Measurements from ENCODE around the gene USP19.
A peak's percentile ranks its signal among the peaks of the same experiment; 100 is the strongest.

USP19 gene, protein sequence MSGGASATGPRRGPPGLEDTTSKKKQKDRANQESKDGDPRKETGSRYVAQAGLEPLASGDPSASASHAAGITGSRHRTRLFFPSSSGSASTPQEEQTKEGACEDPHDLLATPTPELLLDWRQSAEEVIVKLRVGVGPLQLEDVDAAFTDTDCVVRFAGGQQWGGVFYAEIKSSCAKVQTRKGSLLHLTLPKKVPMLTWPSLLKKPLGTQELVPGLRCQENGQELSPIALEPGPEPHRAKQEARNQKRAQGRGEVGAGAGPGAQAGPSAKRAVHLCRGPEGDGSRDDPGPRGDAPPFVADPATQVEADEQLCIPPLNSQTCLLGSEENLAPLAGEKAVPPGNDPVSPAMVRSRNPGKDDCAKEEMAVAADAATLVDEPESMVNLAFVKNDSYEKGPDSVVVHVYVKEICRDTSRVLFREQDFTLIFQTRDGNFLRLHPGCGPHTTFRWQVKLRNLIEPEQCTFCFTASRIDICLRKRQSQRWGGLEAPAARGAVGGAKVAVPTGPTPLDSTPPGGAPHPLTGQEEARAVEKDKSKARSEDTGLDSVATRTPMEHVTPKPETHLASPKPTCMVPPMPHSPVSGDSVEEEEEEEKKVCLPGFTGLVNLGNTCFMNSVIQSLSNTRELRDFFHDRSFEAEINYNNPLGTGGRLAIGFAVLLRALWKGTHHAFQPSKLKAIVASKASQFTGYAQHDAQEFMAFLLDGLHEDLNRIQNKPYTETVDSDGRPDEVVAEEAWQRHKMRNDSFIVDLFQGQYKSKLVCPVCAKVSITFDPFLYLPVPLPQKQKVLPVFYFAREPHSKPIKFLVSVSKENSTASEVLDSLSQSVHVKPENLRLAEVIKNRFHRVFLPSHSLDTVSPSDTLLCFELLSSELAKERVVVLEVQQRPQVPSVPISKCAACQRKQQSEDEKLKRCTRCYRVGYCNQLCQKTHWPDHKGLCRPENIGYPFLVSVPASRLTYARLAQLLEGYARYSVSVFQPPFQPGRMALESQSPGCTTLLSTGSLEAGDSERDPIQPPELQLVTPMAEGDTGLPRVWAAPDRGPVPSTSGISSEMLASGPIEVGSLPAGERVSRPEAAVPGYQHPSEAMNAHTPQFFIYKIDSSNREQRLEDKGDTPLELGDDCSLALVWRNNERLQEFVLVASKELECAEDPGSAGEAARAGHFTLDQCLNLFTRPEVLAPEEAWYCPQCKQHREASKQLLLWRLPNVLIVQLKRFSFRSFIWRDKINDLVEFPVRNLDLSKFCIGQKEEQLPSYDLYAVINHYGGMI (N-terminal part only)

DNA sequence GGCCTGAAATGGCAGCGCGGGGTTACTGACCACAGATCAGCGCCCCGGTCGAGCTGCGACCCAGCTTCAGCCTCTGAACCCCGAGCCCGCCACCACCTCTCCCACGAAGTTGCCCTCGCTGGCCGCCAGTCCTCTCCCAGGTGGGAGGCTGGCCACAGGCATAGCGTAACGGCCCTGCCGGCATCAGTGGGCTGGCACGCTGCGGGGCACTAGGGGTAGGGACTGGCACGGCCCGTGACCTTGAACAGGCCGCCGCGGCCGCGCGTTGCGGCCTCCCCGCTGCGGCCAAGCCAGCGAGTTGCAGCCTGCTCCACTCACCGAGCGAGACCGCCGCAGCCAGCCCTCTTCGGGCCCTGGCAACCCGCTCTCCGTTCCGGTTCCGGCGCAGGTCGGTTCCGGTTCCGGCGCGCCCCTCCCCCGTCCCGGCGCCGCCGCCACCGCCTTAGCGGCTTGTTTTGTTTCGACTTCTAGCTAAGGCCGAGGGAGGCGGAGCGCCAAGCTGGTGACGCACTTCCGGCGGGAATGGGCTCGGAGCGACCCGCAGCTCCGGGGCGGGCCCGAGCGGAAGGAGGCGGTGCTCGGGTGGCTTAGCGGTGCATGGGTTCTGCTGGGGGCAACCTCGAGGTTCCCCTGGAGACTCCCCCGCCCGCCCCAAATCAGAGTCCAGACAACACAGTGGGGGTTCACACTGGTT, at the start of gene USP19:
USP19 (minus strand) TSS at position 386 of the 694 bp plus-strand sequence. CDS start 1,678 bp downstream, outside the sequence.
- peak; percentile 93 for DNase-seq (ENCODE audit: low read depth)

DNA sequence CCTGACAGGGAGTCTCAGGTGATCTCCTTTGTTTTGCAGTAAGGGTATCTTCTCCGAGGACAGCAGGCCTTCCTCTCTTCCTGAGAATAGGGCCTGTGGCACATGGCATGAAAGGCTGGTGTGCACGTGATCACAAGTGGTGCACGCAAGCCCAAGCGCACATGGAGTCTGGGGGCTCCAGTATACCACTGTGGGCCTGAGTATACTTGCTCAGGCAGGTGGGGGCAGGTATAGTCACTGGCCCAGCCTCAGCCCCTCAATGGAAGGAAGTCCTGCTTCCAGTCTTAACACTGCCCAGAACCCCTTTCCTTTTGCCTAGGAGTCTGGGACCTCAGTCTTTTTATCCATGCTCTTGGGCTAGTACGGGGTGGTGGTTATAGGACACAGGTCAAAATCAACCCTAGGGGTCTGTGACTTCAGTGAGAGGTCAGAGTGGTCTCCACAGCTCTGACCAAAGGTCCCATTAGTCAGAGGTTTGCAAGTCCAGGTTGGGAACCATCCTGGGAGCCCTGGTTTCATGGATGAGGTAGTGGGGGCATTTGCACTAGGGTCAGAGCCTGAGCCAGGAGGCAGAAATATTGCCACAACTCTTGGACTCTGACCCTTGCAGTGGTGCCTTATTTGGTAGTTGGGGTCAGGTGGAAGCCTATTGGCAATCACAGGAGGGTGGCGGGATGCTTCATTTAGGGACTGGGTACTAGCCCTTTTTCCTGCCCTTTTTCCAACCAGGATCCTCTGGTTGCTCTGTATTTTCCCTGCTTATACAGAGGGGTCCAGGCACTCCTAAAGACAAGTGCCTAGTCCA, 46.3 kb upstream of the USP19 start:
- no peak for DNase-seq (ENCODE audit: low read depth)

DNA sequence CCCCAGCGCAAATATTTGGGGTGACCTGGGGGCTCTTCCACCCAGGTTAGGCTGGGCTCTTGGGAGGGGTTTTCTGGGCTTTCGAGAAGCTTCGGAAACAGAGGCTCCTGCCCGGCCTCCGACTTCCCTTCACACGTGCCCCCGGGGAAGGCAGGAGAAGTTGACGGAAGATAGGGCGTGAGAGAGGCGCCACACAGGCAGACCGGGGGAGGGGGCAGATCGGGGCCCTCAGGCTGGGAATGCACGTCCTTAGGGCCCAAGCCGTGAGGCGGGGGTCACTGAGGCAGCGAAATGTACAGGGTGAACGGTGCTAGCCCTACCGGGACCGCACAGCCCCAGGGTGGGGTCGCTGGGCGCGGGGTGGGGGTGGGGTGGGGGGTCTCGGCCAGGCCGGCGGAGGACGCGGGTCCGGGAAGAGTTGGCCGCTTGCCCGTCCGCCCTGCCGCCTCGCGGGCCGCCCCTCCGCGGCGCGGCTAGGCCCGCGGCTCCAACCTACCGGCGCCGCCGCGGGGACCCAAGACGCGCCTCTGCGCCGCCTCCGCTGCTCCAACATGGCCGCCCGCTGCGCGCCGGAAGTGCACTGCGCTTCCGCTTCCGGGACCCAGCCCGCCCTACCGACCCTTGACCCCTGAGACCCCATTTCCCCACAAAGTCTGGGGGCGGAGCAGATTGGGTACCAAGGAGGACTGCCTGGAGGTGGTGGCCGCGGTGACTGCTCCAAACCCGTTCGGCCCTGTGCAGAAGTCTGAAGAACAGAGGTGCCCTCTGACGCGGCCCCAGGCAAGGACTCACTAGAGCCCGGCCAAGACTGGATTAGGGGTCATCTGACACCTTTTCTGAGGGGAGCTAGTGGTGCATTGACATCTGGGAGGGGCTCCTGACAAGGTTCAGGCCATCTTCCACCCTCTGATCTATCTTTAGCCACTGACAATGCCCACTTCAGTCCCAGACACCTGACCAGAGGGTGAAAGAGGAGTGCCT, 45.4 kb upstream of the USP19 start, which contains the start of gene CCDC71:
CCDC71 (minus strand) TSS at position 561 of the 981 bp plus-strand sequence. CDS start 2,123 bp downstream, outside the sequence.
- peak; percentile 73 for DNase-seq (ENCODE audit: low read depth)

DNA sequence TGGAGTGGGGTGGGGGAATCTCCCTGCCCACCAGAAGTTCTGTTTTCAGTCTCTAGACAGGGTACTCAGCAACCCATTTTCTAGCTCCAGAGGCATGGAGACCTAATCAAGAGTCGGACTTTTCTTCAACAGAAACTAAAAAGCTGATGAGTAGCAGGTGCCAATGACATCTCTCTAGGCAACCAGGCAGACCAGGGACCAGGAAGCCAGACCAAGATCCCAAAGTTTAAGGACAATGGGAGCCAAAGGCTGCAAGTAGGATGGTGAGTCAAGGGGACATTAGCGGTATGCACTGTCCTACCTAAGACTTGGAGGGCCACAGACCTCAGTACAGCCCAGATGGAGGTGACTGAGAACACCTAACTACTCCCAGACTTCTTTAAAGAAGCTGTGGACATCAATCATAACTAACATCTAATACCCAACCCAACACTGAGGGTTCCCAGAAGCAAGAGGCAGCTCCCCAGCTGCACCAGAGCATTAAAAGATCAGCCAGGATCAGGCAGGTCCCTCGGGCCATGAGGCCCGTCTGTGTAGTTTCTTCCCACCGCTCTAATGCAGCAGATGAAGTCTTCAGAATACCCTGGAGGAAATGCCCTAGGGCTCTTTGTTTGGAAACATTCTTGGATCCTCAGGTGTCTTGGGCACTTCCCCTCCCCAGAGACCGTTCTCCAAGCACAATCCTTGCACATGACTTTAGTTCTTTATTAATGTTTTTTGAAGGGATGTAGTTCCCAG, 44.5 kb upstream of the USP19 start:
- no peak for DNase-seq (ENCODE audit: low read depth)

DNA sequence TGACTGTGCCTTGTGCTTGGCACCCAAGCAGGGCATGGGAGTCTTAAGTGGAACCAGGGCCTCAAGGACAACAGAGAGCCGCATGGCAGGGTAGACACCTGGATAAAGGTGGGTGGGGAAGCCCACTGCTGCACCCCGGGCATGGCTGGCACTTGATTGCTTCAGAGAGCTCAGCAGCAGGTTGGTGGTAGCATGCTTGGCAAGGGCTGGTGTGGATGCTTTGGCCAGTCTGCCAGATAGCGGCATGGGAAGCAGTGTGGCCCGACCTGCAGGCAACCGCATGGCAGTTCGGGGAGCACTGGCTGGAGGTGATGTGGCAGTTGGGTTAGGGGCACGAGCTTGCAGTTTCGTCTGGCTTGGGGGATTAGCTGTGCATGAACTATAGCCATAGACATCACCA, 43.0 kb upstream of the USP19 start:
- no peak for DNase-seq (ENCODE audit: low read depth)

DNA sequence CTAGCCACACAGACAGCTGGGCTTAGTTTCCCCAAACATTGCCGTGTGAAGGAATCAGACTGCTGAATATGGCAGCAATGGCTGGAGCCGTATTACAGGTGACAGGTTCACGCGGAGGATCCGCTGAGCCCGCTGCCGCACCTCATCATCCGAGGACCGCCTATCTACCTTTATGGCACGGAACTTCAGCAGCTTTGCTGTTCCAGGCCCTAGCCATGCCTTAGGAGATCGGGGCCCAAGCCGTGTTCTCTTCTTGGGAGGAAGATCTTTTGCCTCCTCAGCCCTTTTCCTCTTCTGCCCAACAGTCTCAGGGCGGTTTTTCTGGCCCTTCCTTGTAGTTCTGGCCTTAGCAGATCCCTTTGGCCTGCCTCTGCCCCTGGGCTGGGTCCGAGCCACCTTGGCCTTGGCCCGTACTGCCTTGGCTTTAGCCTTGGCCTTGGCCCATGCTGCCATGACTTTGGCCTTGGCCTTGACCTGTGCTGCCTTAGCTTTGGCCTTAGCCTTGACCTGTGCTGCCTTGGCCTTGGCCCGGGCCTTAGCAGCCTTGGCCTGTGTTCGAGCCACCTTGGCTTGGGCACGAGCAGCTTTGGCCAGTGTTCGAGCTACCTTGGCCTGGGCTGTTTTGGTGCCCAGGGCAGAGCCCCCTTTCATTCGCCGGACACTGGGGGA, 42.3 kb upstream of the USP19 start:
- no peak for DNase-seq (ENCODE audit: low read depth)

DNA sequence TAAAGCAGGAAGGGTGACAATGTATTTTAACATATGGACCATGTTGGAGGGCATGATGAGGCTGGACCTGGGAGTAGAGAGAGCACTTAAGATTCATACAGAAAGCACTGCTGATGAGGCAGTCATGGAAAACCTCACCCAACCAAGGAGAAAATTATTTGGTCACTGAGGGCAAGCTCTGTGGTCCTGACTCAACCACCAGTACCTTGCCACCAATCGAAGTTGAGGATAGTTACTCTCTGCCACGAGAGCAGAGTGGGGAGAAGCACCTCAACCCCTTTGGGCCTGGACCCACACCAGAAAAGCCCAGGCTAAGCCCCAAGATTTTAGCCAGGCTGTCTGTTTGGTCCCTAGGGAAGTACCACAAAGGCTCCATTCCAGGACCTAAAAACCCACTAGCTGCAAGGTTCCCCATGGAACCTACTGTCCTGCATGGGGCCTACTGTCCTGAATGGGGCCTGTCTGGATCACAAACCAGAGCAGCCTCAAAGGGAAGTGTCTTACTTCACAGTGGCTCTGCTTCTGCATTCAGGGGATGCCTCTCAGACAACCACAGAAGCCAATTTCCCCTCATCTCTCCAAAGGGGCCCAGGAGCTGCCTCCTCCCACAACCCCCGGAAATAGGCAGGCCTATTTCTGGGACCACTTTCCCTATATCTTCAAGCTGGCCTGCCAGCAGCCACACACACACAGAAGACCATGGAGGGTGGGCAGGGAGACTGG, 41.3 kb upstream of the USP19 start:
- no peak for DNase-seq (ENCODE audit: low read depth)

DNA sequence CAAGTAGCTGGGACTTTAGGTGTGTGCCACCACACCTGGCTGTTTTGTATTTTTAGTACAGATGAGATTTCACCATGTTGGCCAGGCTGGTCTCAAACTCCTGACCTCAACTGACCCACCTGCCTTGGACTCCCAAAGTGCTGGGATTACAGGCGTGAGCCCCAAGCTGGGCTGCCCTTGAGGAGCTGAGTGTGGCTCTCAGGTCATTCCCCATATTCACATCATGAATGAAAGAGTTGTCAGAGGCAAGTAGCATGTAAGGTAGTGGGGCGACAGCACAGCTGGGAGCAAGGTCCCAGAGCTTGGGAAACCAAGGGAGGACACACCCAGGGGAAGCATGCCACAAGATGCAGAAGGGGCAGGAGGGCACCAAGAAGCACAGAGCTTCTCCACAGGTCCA, 40.6 kb upstream of the USP19 start:
- no peak for DNase-seq (ENCODE audit: low read depth)

DNA sequence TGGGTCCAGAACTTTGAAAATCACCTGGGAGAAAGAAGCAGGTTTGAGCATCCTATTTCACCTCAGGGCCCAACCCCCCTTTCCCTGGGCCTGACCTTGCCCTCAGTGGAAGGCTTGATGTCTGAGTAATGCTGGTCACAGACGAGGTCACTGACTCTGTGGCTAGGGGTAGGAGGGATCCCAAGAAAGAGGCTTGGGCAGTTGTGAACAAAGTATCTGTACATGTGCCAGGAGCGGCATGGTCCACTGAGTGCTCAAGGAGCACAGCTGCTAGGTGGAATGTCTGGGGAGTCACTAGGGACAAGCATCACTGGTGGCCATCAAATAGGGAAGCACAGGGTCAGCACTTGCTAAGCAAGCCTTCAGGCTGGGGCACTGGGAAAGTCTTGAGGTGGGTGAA, 38.2 kb upstream of the USP19 start:
- no peak for DNase-seq (ENCODE audit: low read depth)

DNA sequence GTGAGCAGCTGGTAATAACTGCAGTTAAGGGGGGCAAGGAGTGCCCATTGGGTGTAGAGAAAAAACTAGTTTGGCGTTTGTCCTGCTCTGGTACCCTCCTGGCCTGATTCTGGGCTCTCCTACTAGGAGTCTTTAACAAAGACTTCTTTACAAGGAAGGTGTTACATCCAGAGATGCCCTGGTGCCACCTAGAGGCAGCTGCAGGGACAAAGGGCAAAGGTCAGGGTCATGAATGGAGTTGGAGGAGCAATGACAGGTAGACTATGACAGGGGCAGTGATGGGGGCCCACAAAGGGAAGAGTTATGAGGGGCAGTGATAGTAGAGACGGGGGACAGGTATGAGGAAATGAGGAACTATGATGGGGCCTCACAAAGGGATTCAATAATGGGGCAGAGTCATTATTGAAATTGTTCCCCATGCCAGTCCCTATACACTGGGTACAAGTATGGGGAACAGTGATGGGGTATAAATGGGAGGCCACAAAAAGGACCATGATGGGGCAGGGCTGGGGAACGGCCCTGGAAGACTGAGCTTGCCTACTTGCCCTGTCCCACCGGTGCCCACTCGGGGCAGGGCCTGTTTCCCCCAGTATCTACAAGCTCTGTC, 37.6 kb upstream of the USP19 start:
- peak; percentile 45 for DNase-seq (ENCODE audit: low read depth)

DNA sequence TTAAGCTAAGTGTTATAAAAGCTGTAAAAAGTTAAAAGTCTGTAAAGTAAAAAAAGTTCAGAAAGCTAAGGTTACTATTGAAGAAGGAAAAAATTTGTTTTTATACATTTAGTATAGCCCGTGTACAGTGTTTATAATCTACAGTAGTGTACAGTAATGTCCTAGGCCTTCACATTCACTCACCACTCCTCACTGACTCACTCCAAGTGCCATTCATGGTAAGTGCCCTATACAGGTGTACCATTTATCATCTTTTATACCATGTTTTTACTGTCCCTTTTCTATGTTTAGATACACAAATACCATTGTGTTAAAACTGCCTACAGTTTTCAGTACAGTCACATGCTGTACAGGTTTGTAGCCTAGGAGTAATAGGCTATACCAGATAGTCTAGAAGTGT, 36.7 kb upstream of the USP19 start:
- no peak for DNase-seq (ENCODE audit: low read depth)

DNA sequence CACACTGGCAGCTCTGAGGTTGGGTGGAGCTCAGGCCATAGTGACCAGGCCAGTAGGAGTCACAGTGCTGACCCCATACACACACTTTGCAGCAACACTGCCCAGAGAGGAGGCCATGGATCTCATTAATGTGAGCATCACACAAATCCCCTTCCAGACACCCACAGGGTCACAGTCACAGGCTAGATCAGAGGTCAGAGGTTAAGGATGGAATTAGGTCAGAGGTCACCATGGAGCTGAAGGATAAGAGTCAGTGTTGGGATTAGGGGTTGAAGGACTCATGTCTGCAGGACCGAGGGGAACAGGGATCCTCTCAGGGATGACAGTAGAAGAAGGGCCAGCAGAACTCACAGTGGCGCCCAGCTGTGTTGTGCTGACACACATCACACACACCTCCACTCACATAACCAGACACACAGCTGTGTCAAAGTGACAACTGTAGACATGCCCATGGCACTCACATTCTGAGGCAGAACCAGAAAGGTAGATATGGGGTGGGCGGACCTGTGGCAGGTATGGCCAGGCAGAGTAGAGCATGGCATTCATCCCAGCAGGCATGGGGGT, 32.8 kb upstream of the USP19 start:
- DNase-seq (ENCODE audit: low read depth), result no peak

DNA sequence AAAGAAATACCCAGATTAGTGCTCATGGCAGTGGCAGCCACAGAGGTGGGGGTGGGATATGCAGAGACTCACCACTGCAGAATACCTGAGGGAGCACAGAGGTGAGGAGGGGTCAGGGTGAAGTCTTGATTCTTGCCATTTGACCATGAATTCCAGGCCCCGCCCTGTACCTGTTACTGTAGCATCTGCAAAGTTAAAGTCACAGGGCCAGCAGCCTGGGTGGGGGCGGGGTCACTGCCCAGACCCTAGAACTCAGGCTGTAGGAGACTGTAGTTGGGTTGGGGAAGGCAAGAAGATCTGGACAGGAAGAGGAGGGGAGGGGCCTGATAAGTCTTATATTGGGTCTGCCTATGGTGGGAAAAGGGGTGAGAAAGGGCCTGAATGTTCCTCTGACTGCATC, 31.0 kb upstream of the USP19 start:
- DNase-seq (ENCODE audit: low read depth), result no peak

DNA sequence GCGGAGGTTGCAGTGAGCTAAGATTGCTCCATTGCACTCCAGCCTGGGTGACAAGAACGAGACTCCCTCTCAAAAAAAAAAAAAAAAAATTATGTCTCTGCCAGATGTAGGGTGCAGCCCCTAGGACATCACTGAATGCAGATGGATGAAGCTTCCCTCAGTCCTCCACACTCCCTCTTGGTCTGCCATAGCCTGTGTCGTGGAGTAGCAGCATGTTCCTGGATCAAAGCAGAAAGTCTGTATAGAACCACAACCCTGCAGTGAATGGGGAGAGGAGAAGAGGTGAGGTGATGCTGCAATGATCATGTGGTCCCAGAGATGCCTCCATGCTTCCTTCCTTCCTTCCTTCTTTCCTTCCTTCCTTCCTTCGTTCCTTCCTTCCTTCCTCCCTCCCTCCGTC, 27.5 kb upstream of the USP19 start:
- no peak for DNase-seq (ENCODE audit: low read depth)

DNA sequence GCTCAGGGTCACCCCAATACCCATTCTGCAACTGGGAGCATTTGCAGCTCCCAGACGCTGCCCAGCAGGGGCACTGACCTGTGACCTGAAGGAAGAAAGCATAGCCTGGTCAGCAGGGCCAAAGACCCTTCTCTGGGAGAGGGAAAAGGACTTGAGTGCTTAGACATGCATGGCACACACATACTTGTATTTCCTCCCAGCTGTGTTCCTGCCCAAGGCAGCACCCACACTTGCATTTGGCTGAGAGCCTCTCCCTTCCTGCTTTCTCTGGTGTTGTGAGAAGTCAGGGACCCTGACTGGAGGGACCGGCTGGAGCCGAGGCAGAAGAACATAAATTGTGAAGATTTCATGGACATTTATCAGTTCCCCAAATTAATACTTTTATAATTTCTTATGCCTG, 19.5 kb upstream of the USP19 start:
- DNase-seq (ENCODE audit: low read depth), result no peak

DNA sequence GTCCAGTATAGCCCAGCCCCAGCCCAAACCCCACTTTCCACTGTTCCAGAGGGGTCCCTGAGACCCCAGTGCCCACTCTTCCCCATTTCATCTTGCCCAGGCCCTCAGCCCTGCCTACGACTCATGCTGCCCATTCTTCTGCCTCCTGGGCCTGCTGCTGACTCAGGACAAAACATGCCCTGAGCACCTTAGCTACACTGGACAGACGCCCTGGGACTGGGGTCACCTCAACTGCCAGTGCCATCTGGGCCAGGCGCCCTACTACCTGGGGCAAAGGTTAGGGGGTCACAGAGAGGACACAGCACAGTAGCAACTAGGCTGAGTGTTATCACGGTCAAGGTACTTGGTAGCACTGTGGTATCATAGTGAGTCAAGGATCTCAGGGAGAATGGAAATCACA, 14.9 kb upstream of the USP19 start:
- no peak for DNase-seq (ENCODE audit: low read depth)
